GM23248 (cell line): ENCODE measurements around the gene NOL9.

Experiments used
- EZH2 ChIP-seq: fragments of 200-600 bp; sonication (generic); IDR thresholded peaks from 2 replicates; pipeline ENCODE4 v1.6.1; 2018; ENCODE audit warnings: antibody characterized with exemption, mild to moderate bottlenecking; ENCODE audit not compliant: insufficient read depth, poor library complexity, severe bottlenecking
- EZH2phosphoT487 ChIP-seq: fragments of 200-600 bp; sonication (generic); IDR thresholded peaks from 2 replicates; pipeline ENCODE4 v1.6.1; 2018; ENCODE audit warnings: antibody characterized with exemption, moderate library complexity, mild to moderate bottlenecking, low read depth; ENCODE audit not compliant: insufficient read depth

DNA sequence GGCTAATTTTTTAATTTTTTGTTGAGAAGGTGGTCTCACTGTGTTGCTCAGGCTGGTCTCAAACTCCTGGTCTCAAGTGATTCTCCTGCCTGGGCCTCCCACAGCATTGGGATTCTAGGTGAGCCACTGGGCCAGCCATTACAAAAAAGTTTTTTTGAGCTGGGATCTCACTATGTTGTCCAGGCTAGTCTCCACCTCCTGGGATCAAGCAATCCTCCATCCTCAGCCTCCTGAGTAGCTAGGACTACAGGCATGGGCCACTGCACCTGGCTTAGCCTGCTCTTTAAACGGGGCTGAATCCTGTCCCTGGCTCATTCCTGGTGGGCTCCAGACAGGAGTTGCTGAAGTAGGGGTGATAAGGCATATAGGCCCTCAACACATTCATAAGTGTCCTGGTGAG, 3.3 kb upstream of the NOL9 start:
- TF ChIP-seq EZH2 (no peak), EZH2phosphoT487 (no peak)
